B cell (primary cell): ENCODE data around the gene RAP2C.

Source experiments
- CTCF ChIP-seq: fragments of 200-600 bp; IDR thresholded peaks from one replicate; pipeline ENCODE4 v1.8.0; 2022; ENCODE audit warnings: antibody characterized with exemption, mild to moderate bottlenecking
- EZH2 ChIP-seq: IDR thresholded peaks from 2 replicates; pipeline ENCODE4 v1.6.1; 2012; ENCODE audit warnings: borderline replicate concordance, low read depth, mild to moderate bottlenecking, moderate library complexity, low read length; ENCODE audit not compliant: insufficient read depth, poor library complexity, severe bottlenecking

GRCh38 chrX:132263127-132263526 lies 43.9 kb upstream of the RAP2C start:
- no peak for TF ChIP-seq CTCF
- no peak for TF ChIP-seq EZH2
